GM18861 (cell line): ENCODE results near the gene MED8.

ENCODE experiments used
- ATAC-seq: cut with Tn5 transposase; IDR thresholded peaks from one replicate; pipeline ENCODE4 v1.9.1; 2021; ENCODE audit not compliant: unreplicated experiment

Gene MED8

GRCh38 chr1:43389326-43390313, at the start of gene MED8, which contains the start of gene SZT2:
Gene MED8 (minus strand): TSS chr1:43389800. CDS start chr1:43389764, 36 bp downstream.
Gene SZT2 (plus strand): TSS chr1:43389899. CDS start chr1:43389969, 70 bp downstream.
- ATAC-seq, result peak; percentile 74

- ATAC-seq, result no peak
Measured at GRCh38 chr1:43438953-43439581, 49.5 kb upstream of the MED8 start.

GRCh38 chr1:43438576-43438952, 49.0 kb upstream of the MED8 start:
- no peak for ATAC-seq

- ATAC-seq, result no peak
Measured at GRCh38 chr1:43438006-43438405, 48.4 kb upstream of the MED8 start.

- ATAC-seq, result no peak
Measured at GRCh38 chr1:43437031-43437973, 47.7 kb upstream of the MED8 start.

GRCh38 chr1:43436371-43436770, 46.8 kb upstream of the MED8 start:
- ATAC-seq, result no peak

GRCh38 chr1:43435146-43436145, 45.8 kb upstream of the MED8 start:
- ATAC-seq, result no peak

GRCh38 chr1:43434256-43434655, 44.7 kb upstream of the MED8 start:
- no peak for ATAC-seq

- no peak for ATAC-seq
Measured at GRCh38 chr1:43432907-43433306, 43.3 kb upstream of the MED8 start.

GRCh38 chr1:43432171-43432860, 42.7 kb upstream of the MED8 start:
- no peak for ATAC-seq

- no peak for ATAC-seq
Measured at GRCh38 chr1:43431676-43432075, 42.1 kb upstream of the MED8 start.

- ATAC-seq, result no peak
Measured at GRCh38 chr1:43430831-43431230, 41.2 kb upstream of the MED8 start.

GRCh38 chr1:43427941-43428340, 38.3 kb upstream of the MED8 start:
- no peak for ATAC-seq

- no peak for ATAC-seq
Measured at GRCh38 chr1:43427524-43427923, 37.9 kb upstream of the MED8 start.

GRCh38 chr1:43426221-43426620, 36.6 kb upstream of the MED8 start:
- ATAC-seq, result no peak

GRCh38 chr1:43425045-43425444, 35.4 kb upstream of the MED8 start:
- no peak for ATAC-seq

- ATAC-seq, result no peak
Measured at GRCh38 chr1:43423672-43424550, 34.3 kb upstream of the MED8 start.

GRCh38 chr1:43422995-43423671, 33.5 kb upstream of the MED8 start:
- no peak for ATAC-seq
